Neural cell (in vitro differentiated cells): ENCODE data around the gene SKAP1. TPM values are rescaled to one million over a fixed set of nuclear protein-coding genes. Genes with fewer than 3 reads are reported as not detected.
A peak's percentile ranks its signal among the peaks of the same experiment; 100 is the strongest.

Experiments used
- H2AFZ ChIP-seq: fragments of 200-600, 300-800 bp; sonication (generic), shearing (Covaris generic); 2 replicates; pipeline ENCODE4 v1.6.0; 2014; ENCODE audit warnings: low read depth, mild to moderate bottlenecking, antibody characterized with exemption, low read length, moderate library complexity
- H3F3A ChIP-seq: fragments of 200-600 bp; shearing (Covaris generic); 2 replicates; pipeline ENCODE4 v1.6.1; 2016; ENCODE audit warnings: mild to moderate bottlenecking, moderate library complexity, mixed read lengths, antibody characterized with exemption, low read length; ENCODE audit not compliant: insufficient read depth, poor library complexity, severe bottlenecking
- H3K27ac ChIP-seq: fragments of 200-600, 300-800 bp; sonication (generic), shearing (Covaris generic); 2 replicates; pipeline ENCODE4 v1.5.1; 2014; ENCODE audit warnings: mild to moderate bottlenecking, low read length, moderate library complexity
- H3K27me3 ChIP-seq: fragments of 300-800, 200-600 bp; sonication (generic), shearing (Covaris generic); 2 replicates; pipeline ENCODE4 v1.6.0; 2014; ENCODE audit warnings: mild to moderate bottlenecking, low read depth, low read length, moderate library complexity; ENCODE audit not compliant: insufficient read depth
- H3K36me3 ChIP-seq: fragments of 300-800, 200-600 bp; sonication (generic), shearing (Covaris generic); 2 replicates; pipeline ENCODE4 v1.5.1; 2014; ENCODE audit warnings: mild to moderate bottlenecking, antibody characterized with exemption, low read length, moderate library complexity; ENCODE audit not compliant: insufficient read depth
- H3K4me2 ChIP-seq: fragments of 300-800, 200-600 bp; sonication (generic), shearing (Covaris generic); 2 replicates; pipeline ENCODE4 v1.6.0; 2014; ENCODE audit warnings: mild to moderate bottlenecking, low read length
- H3K4me3 ChIP-seq: fragments of 300-800, 200-600 bp; sonication (generic), shearing (Covaris generic); 2 replicates; pipeline ENCODE4 v1.5.1; 2014; ENCODE audit warnings: mild to moderate bottlenecking, low read length, moderate library complexity
- H3K79me2 ChIP-seq: fragments of 200-600 bp; shearing (Covaris generic); replicated peaks from 2 replicates; pipeline ENCODE4 v1.6.0; 2014; ENCODE audit warnings: mild to moderate bottlenecking, low read length, moderate library complexity; ENCODE audit not compliant: insufficient read depth
- H3K9ac ChIP-seq: fragments of 300-800, 200-600 bp; sonication (generic), shearing (Covaris generic); 2 replicates; pipeline ENCODE4 v1.6.1; 2016; ENCODE audit warnings: mild to moderate bottlenecking, low read length, mixed read lengths
- H3K9me2 ChIP-seq: fragments of 200-600 bp; shearing (Covaris generic); 2 replicates; pipeline ENCODE4 v1.6.1; 2016; ENCODE audit warnings: mild to moderate bottlenecking, low read length, mixed read lengths; ENCODE audit not compliant: insufficient read depth
- H3K9me3 ChIP-seq: fragments of 200-600, 300-800 bp; sonication (generic), shearing (Covaris generic); 2 replicates; pipeline ENCODE4 v1.6.1; 2016; ENCODE audit warnings: mild to moderate bottlenecking, mixed run types, low read length, moderate library complexity, mixed read lengths
- H4K20me1 ChIP-seq: fragments of 200-600 bp; shearing (Covaris generic); 2 replicates; pipeline ENCODE4 v1.6.1; 2016; ENCODE audit warnings: mild to moderate bottlenecking, mixed run types; ENCODE audit not compliant: insufficient read depth
- EP300 ChIP-seq: fragments of 450-650 bp; conservative IDR thresholded peaks from 2 replicates; pipeline ENCODE4 v1.6.1; 2014; ENCODE audit warnings: antibody characterized with exemption, mild to moderate bottlenecking, moderate library complexity; ENCODE audit not compliant: poor library complexity, severe bottlenecking
- EZH2 ChIP-seq: fragments of 200-600, 300-800 bp; shearing (Covaris generic), sonication (generic); IDR thresholded peaks from 2 replicates; pipeline ENCODE4 v1.6.1; 2014; ENCODE audit warnings: antibody characterized with exemption, low read length, borderline replicate concordance, mild to moderate bottlenecking; ENCODE audit not compliant: insufficient read depth, poor library complexity, severe bottlenecking
- MXI1 ChIP-seq: fragments of 450-650 bp; conservative IDR thresholded peaks from 2 replicates; pipeline ENCODE4 v1.6.1; 2014; ENCODE audit warnings: antibody characterized with exemption, mild to moderate bottlenecking; ENCODE audit not compliant: poor library complexity, severe bottlenecking
- POLR2AphosphoS5 ChIP-seq: IDR thresholded peaks from 2 replicates; pipeline ENCODE4 v1.6.1; 2012
- RAD21 ChIP-seq: fragments of 450-650 bp; conservative IDR thresholded peaks from 2 replicates; pipeline ENCODE4 v1.6.1; 2014; ENCODE audit warnings: antibody characterized with exemption, mild to moderate bottlenecking, moderate library complexity
- SMC3 ChIP-seq: fragments of 450-650 bp; conservative IDR thresholded peaks from 2 replicates; pipeline ENCODE4 v1.6.1; 2014; ENCODE audit warnings: antibody characterized with exemption, mild to moderate bottlenecking, moderate library complexity; ENCODE audit not compliant: poor library complexity
- TAF1 ChIP-seq: IDR thresholded peaks from 2 replicates; pipeline ENCODE4 v1.6.1; 2012; ENCODE audit warnings: low read depth
- polyA plus RNA-seq: library from polyadenylated mRNA; depleted of rRNA; stranded (reverse); fragments of >200 nt; gene quantifications from 2 replicates; pipeline ENCODE4 v1.2.3, GENCODE V29; 2014
- TF ChIP-seq, protein P1 (sequence below): IDR thresholded peaks from 2 replicates; pipeline ENCODE4 v1.6.1; 2012; ENCODE audit warnings: borderline replicate concordance
- TF ChIP-seq, protein P2 (sequence below): fragments of 450-650 bp; IDR thresholded peaks from 2 replicates; pipeline ENCODE4 v1.5.1; 2014; ENCODE audit warnings: antibody characterized with exemption, mild to moderate bottlenecking, moderate library complexity; ENCODE audit not compliant: poor library complexity, severe bottlenecking

The SKAP1 gene
- polyA plus RNA-seq, 1 donor from 2014 or later, result 0.63 TPM

DNA sequence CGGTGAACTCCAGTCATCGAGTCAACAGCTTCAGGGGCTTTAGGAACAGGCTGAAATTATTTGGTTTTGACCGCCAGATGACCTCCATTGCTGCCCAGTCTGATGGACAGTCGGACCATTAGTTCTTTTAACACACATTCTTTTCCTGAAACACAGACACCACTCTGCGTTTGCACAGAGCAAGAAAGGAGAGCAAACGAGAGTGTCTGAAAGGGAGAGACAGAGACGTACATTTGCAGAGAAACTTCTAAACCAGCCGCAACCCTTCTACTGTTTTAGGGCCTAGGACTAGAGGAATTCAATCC lies 166.3 kb downstream of the SKAP1 start:
- Histone ChIP-seq H3K9me2 (no peaks in the 10 kb centered on the region), H3K4me2 (no peak overlapping the region), H3K27ac (no peak overlapping the region), H3K9ac (no peak overlapping the region), H3K9me3 (no peaks in the 10 kb centered on the region), H3K27me3 (no peaks in the 10 kb centered on the region), H3K4me3 (no peak overlapping the region), H4K20me1 (no peaks in the 10 kb centered on the region), H3F3A (no peaks in the 10 kb centered on the region), H3K36me3 (no peaks in the 10 kb centered on the region), H2AFZ (no peak overlapping the region), H3K79me2 (no peaks in the 10 kb centered on the region)
- TF ChIP-seq EZH2 (no peak), MXI1 (no peak), SMC3 (no peak), RAD21 (no peak), TAF1 (no peak), EP300 (no peak), POLR2AphosphoS5 (no peak)
- TF ChIP-seq, protein P1, sequence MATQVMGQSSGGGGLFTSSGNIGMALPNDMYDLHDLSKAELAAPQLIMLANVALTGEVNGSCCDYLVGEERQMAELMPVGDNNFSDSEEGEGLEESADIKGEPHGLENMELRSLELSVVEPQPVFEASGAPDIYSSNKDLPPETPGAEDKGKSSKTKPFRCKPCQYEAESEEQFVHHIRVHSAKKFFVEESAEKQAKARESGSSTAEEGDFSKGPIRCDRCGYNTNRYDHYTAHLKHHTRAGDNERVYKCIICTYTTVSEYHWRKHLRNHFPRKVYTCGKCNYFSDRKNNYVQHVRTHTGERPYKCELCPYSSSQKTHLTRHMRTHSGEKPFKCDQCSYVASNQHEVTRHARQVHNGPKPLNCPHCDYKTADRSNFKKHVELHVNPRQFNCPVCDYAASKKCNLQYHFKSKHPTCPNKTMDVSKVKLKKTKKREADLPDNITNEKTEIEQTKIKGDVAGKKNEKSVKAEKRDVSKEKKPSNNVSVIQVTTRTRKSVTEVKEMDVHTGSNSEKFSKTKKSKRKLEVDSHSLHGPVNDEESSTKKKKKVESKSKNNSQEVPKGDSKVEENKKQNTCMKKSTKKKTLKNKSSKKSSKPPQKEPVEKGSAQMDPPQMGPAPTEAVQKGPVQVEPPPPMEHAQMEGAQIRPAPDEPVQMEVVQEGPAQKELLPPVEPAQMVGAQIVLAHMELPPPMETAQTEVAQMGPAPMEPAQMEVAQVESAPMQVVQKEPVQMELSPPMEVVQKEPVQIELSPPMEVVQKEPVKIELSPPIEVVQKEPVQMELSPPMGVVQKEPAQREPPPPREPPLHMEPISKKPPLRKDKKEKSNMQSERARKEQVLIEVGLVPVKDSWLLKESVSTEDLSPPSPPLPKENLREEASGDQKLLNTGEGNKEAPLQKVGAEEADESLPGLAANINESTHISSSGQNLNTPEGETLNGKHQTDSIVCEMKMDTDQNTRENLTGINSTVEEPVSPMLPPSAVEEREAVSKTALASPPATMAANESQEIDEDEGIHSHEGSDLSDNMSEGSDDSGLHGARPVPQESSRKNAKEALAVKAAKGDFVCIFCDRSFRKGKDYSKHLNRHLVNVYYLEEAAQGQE, result no peak
- TF ChIP-seq, protein P2, sequence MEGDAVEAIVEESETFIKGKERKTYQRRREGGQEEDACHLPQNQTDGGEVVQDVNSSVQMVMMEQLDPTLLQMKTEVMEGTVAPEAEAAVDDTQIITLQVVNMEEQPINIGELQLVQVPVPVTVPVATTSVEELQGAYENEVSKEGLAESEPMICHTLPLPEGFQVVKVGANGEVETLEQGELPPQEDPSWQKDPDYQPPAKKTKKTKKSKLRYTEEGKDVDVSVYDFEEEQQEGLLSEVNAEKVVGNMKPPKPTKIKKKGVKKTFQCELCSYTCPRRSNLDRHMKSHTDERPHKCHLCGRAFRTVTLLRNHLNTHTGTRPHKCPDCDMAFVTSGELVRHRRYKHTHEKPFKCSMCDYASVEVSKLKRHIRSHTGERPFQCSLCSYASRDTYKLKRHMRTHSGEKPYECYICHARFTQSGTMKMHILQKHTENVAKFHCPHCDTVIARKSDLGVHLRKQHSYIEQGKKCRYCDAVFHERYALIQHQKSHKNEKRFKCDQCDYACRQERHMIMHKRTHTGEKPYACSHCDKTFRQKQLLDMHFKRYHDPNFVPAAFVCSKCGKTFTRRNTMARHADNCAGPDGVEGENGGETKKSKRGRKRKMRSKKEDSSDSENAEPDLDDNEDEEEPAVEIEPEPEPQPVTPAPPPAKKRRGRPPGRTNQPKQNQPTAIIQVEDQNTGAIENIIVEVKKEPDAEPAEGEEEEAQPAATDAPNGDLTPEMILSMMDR, result no peak

DNA sequence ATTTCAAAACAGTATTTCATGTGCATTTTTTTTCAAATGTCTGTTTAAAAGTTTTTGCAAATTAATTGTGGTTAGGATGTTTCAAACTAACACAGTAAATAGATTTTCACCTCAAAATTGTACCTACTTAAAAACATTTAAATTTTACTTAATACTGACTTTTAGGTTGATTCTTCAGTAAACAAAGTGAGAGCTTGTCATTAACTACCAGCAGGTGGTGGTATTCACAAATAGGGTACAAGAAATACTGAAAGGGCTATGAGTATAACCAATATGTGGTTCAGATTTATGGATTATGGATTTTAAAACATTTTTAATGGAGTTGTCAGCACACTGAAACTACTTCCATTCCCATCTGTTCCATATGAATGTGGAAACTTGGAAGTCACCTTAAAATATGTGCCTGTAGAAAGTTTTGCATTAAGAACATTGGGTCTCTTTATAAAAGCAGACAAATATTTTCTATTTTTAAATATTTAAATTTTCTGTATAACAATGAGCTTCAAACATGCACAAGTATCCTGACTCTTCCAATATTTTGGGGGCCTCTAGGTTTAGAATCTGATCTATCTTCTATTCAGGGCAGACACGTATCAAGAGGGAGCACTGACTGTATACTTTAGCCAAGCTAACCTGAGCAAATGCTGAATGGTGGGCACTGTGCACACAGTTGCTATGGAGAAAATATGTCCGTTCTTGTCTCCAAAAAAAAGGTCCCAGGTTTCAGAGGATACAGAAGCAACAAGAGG lies 166.9 kb downstream of the SKAP1 start:
- Histone ChIP-seq H3F3A (no peaks in the 10 kb centered on the region), H3K79me2 (no peaks in the 10 kb centered on the region), H3K9me2 (no peaks in the 10 kb centered on the region), H3K36me3 (no peaks in the 10 kb centered on the region), H3K4me2 (no peak overlapping the region), H3K27me3 (no peaks in the 10 kb centered on the region), H3K9me3 (no peaks in the 10 kb centered on the region), H3K9ac (no peak overlapping the region), H2AFZ (no peak overlapping the region), H3K27ac (no peak overlapping the region), H4K20me1 (no peaks in the 10 kb centered on the region), H3K4me3 (no peak overlapping the region)
- TF ChIP-seq EZH2 (no peak), SMC3 (peak; percentile 20), MXI1 (no peak), POLR2AphosphoS5 (no peak), RAD21 (no peak), TAF1 (no peak)
- TF ChIP-seq, protein P1, result no peak
- TF ChIP-seq, protein P2, result peak; percentile 35
